Measurements from ENCODE around the gene ZNF555. TPM values are rescaled to one million over a fixed set of nuclear protein-coding genes. Genes with fewer than 3 reads are reported as not detected.

Gene ZNF555
- total and polyA plus RNA-seq, 2 of the 13 experiments (the other 11 are each of a cell fraction or from before 2014, with no cell fraction given): 5.0 to 8.0 TPM

DNA sequence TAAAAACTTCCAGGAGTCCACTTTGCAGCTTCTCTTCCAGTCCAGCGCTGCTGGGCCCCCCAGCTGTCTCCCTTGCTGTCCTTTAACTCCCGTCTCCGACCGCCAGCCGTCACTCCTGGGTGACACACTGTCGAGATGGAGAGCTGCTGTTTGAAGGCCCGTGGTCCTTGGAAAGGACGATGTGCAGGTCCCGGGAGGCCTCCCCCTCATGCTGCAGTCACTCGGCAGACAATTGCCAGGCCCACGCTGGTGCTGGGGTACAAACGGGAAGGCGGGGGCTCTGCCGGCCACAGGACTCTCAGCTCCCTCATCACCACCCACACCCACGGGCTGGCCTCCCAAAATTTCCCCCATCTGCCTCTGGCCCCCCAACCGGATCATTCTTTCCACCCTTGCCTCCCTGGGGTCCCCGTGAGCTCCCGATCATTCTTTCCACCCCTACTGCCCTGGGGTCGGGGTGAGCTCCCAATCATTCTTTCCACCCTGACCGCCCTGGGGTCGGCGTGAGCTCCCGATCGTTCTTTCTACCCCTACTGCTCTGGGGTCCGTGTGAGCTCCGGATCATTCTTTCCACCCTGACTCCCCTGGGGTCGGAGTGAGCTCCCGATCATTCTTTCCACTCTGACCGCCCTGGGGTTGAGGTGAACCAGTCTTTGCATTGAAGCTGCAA, 37.7 kb upstream of the ZNF555 start:
- in situ Hi-C loops (cut with HindIII; ENCODE audit: extremely low pct_ligation_motif_present, low pct_unique_long_range_greater_than_20kb): no loop called here
- no TSS peak for BruUV-seq (replicated peaks)
- ChIA-PET CTCF (ENCODE audit: low intra/inter-chr PET ratio, low total read pairs) (no interaction called here), POLR2A (no interaction called here)
- H3K9me3 ChIP-seq (ENCODE audit: low read length): no peaks in the 10 kb centered on the region
- H4K20me1 ChIP-seq (ENCODE audit: insufficient read depth, low read length): no peaks in the 10 kb centered on the region
- no peak for FAIRE-seq
- DNase-seq (ENCODE audit: low spot score): no peak
- H3K79me2 ChIP-seq (ENCODE audit: insufficient read depth, low read length): no peaks in the 10 kb centered on the region
- ATAC-seq: no peak
- peaks cover 27 to 68% of the 10 kb centered on the region in 2 experiments; a peak in 3 of 5 replicates for H3K36me3 ChIP-seq (replicated peaks in 1 of 2; ENCODE audit: control insufficient read depth in 1 of 2, insufficient read depth in 2 of 2, low read length in 2 of 2)
- no peak overlapping the region for H3K27ac ChIP-seq (ENCODE audit: extremely low read length, insufficient read depth, low read length)
- no peak overlapping the region for H3K4me3 ChIP-seq (replicated peaks in 1 of 3; ENCODE audit: insufficient read depth in 1 of 3, low read depth in 2 of 3, low read length in 3 of 3)
- H3K9ac ChIP-seq (ENCODE audit: insufficient read depth, low read depth, low read length): no peak overlapping the region
- no peak for TF ChIP-seq JUN (CRISPR knock-in tag; IDR thresholded peaks at IDR 0.05)
- no peak for TF ChIP-seq MED1 (CRISPR knock-in tag; IDR thresholded peaks at IDR 0.05)
- no peak for TF ChIP-seq POLR2AphosphoS5 (IDR thresholded peaks at IDR 0.05; ENCODE audit: low read depth, low read length)
- no peak for TF ChIP-seq SCMH1 (CRISPR knock-in tag; IDR thresholded peaks at IDR 0.05; ENCODE audit: borderline replicate concordance)
- TF ChIP-seq TGIF2 (CRISPR knock-in tag; IDR thresholded peaks at IDR 0.05): no peak
- TF ChIP-seq, protein P1, sequence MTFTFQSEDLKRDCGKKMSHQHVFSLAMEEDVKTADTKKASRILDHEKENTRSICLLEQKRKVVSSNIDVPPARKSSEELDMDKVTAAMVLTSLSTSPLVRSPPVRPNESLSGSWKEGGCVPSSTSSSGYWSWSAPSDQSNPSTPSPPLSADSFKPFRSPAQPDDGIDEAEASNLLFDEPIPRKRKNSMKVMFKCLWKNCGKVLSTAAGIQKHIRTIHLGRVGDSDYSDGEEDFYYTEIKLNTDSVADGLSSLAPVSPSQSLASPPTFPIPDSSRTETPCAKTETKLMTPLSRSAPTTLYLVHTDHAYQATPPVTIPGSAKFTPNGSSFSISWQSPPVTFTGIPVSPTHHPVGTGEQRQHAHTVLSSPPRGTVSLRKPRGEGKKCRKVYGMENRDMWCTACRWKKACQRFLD (CRISPR knock-in tag; IDR thresholded peaks at IDR 0.05; ENCODE audit: borderline replicate concordance): no peak
- no peak for TF ChIP-seq ZNF839 (CRISPR knock-in tag; IDR thresholded peaks at IDR 0.05; ENCODE audit: borderline replicate concordance)
- TF ChIP-seq, protein P2, sequence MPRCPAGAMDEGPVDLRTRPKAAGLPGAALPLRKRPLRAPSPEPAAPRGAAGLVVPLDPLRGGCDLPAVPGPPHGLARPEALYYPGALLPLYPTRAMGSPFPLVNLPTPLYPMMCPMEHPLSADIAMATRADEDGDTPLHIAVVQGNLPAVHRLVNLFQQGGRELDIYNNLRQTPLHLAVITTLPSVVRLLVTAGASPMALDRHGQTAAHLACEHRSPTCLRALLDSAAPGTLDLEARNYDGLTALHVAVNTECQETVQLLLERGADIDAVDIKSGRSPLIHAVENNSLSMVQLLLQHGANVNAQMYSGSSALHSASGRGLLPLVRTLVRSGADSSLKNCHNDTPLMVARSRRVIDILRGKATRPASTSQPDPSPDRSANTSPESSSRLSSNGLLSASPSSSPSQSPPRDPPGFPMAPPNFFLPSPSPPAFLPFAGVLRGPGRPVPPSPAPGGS (CRISPR knock-in tag; IDR thresholded peaks at IDR 0.05): no peak
- no peak for TF ChIP-seq CEBPB (IDR thresholded peaks at IDR 0.05; ENCODE audit: borderline replicate concordance, low read depth, low read length)
- TF ChIP-seq ZNF350 (CRISPR knock-in tag; IDR thresholded peaks at IDR 0.05; ENCODE audit: borderline replicate concordance, low read depth): no peak
- no peak for TF ChIP-seq MTF1 (CRISPR knock-in tag; IDR thresholded peaks at IDR 0.05)
- H2AFZ ChIP-seq (ENCODE audit: low read length): no peak overlapping the region
- intact Hi-C loops (cut with micrococcal nuclease; ENCODE audit: unreplicated experiment): no loop called here
- H3K27me3 ChIP-seq (ENCODE audit: control insufficient read depth in 1 of 2, insufficient read depth in 2 of 2, low read length in 2 of 2): no peaks in the 10 kb centered on the region
- H3K4me1 ChIP-seq (ENCODE audit: insufficient read depth, low read length): no peaks in the 10 kb centered on the region
- 96% methylated on average over 27 of the region's 29 CpGs for WGBS (ENCODE audit: low lambda C conversion rate)
- no peak overlapping the region for H3K4me2 ChIP-seq (ENCODE audit: low read depth, low read length)
